SK-N-SH (cell line): ENCODE data around the gene MAMLD1. TPM values are rescaled to one million over a fixed set of nuclear protein-coding genes. Genes with fewer than 3 reads are reported as not detected.
A peak's percentile ranks its signal among the peaks of the same experiment; 100 is the strongest.

Experiments
- CTCF ChIA-PET: fragments of 300-600, 350-600 bp; formaldehyde crosslinking; extraction: SDS; loops from one replicate; lab custom pipeline; 2021; lab: Yijun Ruan, JAX
- POLR2A ChIA-PET: fragments of 350-600 bp; sonication (Branson Sonifier 250); formaldehyde crosslinking; extraction: SDS; loops from one replicate; lab custom pipeline; 2020; ENCODE audit warnings: antibody characterized with exemption, inconsistent platforms; lab: Yijun Ruan, JAX
- DNase-seq: peaks from one replicate; pipeline ENCODE4 v3.0.0; 2012
- H2AFZ ChIP-seq: fragments of 200-600 bp; sonication (generic); 2 replicates; pipeline ENCODE4 v1.8.1; 2016; ENCODE audit warnings: antibody characterized with exemption, mild to moderate bottlenecking, low read depth
- H3F3A ChIP-seq: fragments of 200-600 bp; sonication (generic); replicated peaks from 2 replicates; pipeline ENCODE3; 2016; ENCODE audit warnings: antibody characterized with exemption, mild to moderate bottlenecking; ENCODE audit not compliant: insufficient read depth
- H3K27ac ChIP-seq, 2 experiments: fragments of 200-500 bp in 1 of 2; fragments of 200-600 bp in 1 of 2; sonication (Bioruptor generic) in 1 of 2; sonication (generic), shearing (Covaris generic) in 1 of 2; 2 replicates each; pipeline versions ENCODE4 v1.5.1 to v1.6.1; 2014 to 2016; ENCODE audit warnings: low read depth in 2 of 2, inconsistent platforms in 1 of 2, low read length in 1 of 2, mild to moderate bottlenecking in 1 of 2, mixed read lengths in 1 of 2
- H3K27me3 ChIP-seq: fragments of 200-600 bp; sonication (generic), shearing (Covaris generic); 2 replicates; pipeline ENCODE4 v1.6.1; 2016; ENCODE audit warnings: mixed run types; ENCODE audit not compliant: insufficient read depth
- H3K36me3 ChIP-seq, 2 experiments: fragments of 200-500 bp in 1 of 2; fragments of 200-600 bp in 1 of 2; sonication (Bioruptor generic) in 1 of 2; sonication (generic) in 1 of 2; replicated peaks in 1 of 2; 2 replicates each; pipeline versions ENCODE3 to v1.5.1; 2014 to 2016; ENCODE audit warnings: low read length in 1 of 2, mild to moderate bottlenecking in 1 of 2; ENCODE audit not compliant: insufficient read depth in 2 of 2, control insufficient read depth in 1 of 2
- H3K4me1 ChIP-seq, 2 experiments: fragments of 200-500 bp in 1 of 2; fragments of 200-600 bp in 1 of 2; sonication (Bioruptor generic) in 1 of 2; sonication (generic), shearing (Covaris generic) in 1 of 2; 2 replicates each; pipeline versions ENCODE4 v1.5.1 to v1.6.1; 2014 to 2016; ENCODE audit warnings: low read depth in 1 of 2, low read length in 1 of 2, mixed run types in 1 of 2; ENCODE audit not compliant: insufficient read depth in 2 of 2, control insufficient read depth in 1 of 2
- H3K4me2 ChIP-seq: fragments of 200-600 bp; sonication (generic), shearing (Covaris generic); 2 replicates; pipeline ENCODE4 v1.6.1; 2017; ENCODE audit warnings: mixed run types
- H3K4me3 ChIP-seq, 2 experiments: fragments of 200-500 bp in 1 of 2; fragments of 200-600 bp in 1 of 2; sonication (Bioruptor generic) in 1 of 2; sonication (generic), shearing (Covaris generic) in 1 of 2; 2 replicates each; pipeline versions ENCODE4 v1.5.1 to v1.8.1; 2014 to 2016; ENCODE audit warnings: low read depth in 2 of 2, inconsistent platforms in 1 of 2, low read length in 1 of 2, mild to moderate bottlenecking in 1 of 2, mixed read lengths in 1 of 2, moderate library complexity in 1 of 2
- H3K79me2 ChIP-seq: fragments of 200-600 bp; sonication (generic); 2 replicates; pipeline ENCODE4 v1.8.1; 2017; ENCODE audit warnings: mild to moderate bottlenecking; ENCODE audit not compliant: insufficient read depth
- H3K9ac ChIP-seq: fragments of 200-600 bp; sonication (generic); 2 replicates; pipeline ENCODE4 v1.6.1; 2017; ENCODE audit warnings: mixed run types
- H3K9me2 ChIP-seq: fragments of 200-600 bp; sonication (generic); 2 replicates; pipeline ENCODE4 v1.6.1; 2017; ENCODE audit warnings: mixed run types
- H3K9me3 ChIP-seq: fragments of 200-600 bp; sonication (generic); 2 replicates; pipeline ENCODE4 v1.6.1; 2017; ENCODE audit warnings: mixed run types, mild to moderate bottlenecking, moderate library complexity
- H4K20me1 ChIP-seq: fragments of 200-600 bp; sonication (generic); 2 replicates; pipeline ENCODE4 v1.6.1; 2017; ENCODE audit warnings: mild to moderate bottlenecking, mixed run types; ENCODE audit not compliant: insufficient read depth
- CHD2 ChIP-seq: fragments of 150-350 bp; IDR thresholded peaks from 2 replicates; pipeline ENCODE4 v1.6.1; 2018; ENCODE audit warnings: low read length; ENCODE audit not compliant: partially characterized antibody
- FOSL2 ChIP-seq: IDR thresholded peaks from 2 replicates; pipeline ENCODE4 v1.4.0; 2012; ENCODE audit warnings: low read depth, mild to moderate bottlenecking, moderate library complexity, borderline replicate concordance
- FOXM1 ChIP-seq: IDR thresholded peaks from 2 replicates; pipeline ENCODE4 v1.4.0; 2012; ENCODE audit warnings: low read depth, mild to moderate bottlenecking
- GABPA ChIP-seq: IDR thresholded peaks from 2 replicates; pipeline ENCODE4 v1.4.0; 2012; ENCODE audit warnings: low read depth, mild to moderate bottlenecking
- JUND ChIP-seq: IDR thresholded peaks from 2 replicates; pipeline ENCODE4 v1.4.0; 2012
- RFX5 ChIP-seq: IDR thresholded peaks from 2 replicates; pipeline ENCODE4 v1.6.1; 2012; ENCODE audit warnings: mild to moderate bottlenecking, improper control_type of control experiment, low read length
- TAF1 ChIP-seq: IDR thresholded peaks from 2 replicates; pipeline ENCODE4 v1.6.1; 2012; ENCODE audit warnings: low read depth, mild to moderate bottlenecking, low read length, moderate library complexity, borderline replicate concordance
- WGBS: methylation state at CpG from one replicate; pipeline ENCODE4 v1.1.6; 2017; ENCODE audit warnings: low lambda C conversion rate; 5-methylcytosine and 5-hydroxymethylcytosine counted together
- polyA plus RNA-seq, 3 experiments: library from polyadenylated mRNA; depleted of rRNA; stranded (reverse); fragments of >200 nt; gene quantifications; 2 replicates each; pipeline ENCODE4 v1.2.3, GENCODE V29; 2012
- TF ChIP-seq, protein P1 (sequence below): fragments of 150-350 bp; IDR thresholded peaks from 2 replicates; pipeline ENCODE4 v1.6.1; 2016; ENCODE audit warnings: mild to moderate bottlenecking, low read depth, low read length
- TF ChIP-seq, protein P2 (sequence below): IDR thresholded peaks from 2 replicates; pipeline ENCODE4; 2012
- TF ChIP-seq, protein P3 (sequence below): fragments of 200-600 bp; sonication (generic); IDR thresholded peaks from 2 replicates; pipeline ENCODE4 v1.6.1; 2017; ENCODE audit warnings: antibody characterized with exemption, mild to moderate bottlenecking, moderate library complexity
- TF ChIP-seq, protein P4 (sequence below): IDR thresholded peaks from 2 replicates; pipeline ENCODE4 v1.4.0; 2012; ENCODE audit warnings: low read depth

The MAMLD1 gene, protein sequence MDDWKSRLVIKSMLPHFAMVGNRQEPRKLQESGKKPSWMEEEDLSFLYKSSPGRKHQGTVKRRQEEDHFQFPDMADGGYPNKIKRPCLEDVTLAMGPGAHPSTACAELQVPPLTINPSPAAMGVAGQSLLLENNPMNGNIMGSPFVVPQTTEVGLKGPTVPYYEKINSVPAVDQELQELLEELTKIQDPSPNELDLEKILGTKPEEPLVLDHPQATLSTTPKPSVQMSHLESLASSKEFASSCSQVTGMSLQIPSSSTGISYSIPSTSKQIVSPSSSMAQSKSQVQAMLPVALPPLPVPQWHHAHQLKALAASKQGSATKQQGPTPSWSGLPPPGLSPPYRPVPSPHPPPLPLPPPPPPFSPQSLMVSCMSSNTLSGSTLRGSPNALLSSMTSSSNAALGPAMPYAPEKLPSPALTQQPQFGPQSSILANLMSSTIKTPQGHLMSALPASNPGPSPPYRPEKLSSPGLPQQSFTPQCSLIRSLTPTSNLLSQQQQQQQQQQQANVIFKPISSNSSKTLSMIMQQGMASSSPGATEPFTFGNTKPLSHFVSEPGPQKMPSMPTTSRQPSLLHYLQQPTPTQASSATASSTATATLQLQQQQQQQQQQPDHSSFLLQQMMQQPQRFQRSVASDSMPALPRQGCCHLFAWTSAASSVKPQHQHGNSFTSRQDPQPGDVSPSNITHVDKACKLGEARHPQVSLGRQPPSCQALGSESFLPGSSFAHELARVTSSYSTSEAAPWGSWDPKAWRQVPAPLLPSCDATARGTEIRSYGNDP
- polyA plus RNA-seq (2012; rRNA removed) = 2.9 and 4.4 TPM in 2 replicates
- 2.8 and 2.9 TPM in 2 replicates for polyA plus RNA-seq (2012; cell fraction: cytosol; rRNA removed)
- 20.1 and 20.2 TPM in 2 replicates for polyA plus RNA-seq (2012; cell fraction: nucleus; rRNA removed)

DNA sequence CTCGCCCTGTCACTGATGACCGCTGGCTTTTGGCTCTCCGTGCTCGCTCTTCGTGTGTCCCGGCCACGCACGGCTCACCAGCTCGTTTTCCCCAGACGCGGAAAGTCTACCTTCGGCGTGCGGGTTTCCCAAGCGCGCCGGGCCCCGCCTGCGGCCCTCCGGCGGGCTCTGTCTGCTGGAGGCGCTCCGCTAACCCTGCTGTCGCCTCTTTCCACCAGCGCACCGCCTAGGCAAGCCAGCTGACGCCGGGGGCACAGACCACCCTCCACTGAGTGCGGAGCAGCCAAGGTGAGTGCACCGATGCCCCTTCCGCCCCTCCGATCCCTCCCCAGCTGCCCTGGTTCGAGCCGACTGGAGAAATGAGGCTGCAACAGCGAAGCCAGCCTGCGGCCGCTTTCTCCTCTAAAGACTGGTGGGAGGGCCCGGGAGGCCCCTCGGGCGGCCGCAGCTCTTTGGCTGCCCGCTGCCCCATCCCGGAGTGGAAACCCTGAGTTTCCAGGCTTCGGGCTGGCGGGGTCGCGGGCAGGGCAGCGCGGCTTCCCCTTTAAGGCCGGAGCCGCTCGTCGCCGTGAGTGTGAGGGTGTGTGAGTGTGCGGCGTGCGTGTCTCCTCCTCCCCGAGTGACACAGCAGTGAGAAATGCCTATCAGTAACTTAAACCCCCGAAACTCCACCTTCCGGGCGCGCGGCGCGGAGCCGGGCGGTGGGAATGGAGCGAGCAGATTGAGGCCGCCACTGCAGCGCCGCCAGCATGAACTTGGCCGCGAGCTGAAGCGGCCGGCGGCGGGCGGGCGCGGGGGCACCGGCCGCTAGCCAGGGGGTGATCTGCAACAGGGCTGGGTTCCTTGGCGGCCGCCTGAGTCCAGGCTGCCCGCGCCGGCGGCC lies at the start of gene MAMLD1:
MAMLD1 (plus strand) TSS at position 719 of the 883 bp plus-strand sequence. CDS start 82,200 bp downstream, outside the sequence.
- DNase-seq = peak; percentile 53
- POLR2A ChIA-PET = no interaction called here
- H3F3A ChIP-seq = peaks cover 6% of the 10 kb centered on the region

More for the DNA sequence above, at the start of gene MAMLD1:
- peak within 1 kb of the TSS; percentile 58 to 68 for H3K4me3 ChIP-seq
- H3K27me3 ChIP-seq = no peaks in the 10 kb centered on the region; the same call in 1 of the 2 replicates
- H3K9ac ChIP-seq = peak within 1 kb of the TSS; percentile 68
- peak within 1 kb of the TSS in 1 of 2 experiments; percentile 65; a peak in 2 of 4 replicates for H3K27ac ChIP-seq
- TF ChIP-seq RFX5 = no peak
- TF ChIP-seq, protein P1, sequence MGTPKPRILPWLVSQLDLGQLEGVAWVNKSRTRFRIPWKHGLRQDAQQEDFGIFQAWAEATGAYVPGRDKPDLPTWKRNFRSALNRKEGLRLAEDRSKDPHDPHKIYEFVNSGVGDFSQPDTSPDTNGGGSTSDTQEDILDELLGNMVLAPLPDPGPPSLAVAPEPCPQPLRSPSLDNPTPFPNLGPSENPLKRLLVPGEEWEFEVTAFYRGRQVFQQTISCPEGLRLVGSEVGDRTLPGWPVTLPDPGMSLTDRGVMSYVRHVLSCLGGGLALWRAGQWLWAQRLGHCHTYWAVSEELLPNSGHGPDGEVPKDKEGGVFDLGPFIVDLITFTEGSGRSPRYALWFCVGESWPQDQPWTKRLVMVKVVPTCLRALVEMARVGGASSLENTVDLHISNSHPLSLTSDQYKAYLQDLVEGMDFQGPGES = no peak
- TF ChIP-seq, protein P2, sequence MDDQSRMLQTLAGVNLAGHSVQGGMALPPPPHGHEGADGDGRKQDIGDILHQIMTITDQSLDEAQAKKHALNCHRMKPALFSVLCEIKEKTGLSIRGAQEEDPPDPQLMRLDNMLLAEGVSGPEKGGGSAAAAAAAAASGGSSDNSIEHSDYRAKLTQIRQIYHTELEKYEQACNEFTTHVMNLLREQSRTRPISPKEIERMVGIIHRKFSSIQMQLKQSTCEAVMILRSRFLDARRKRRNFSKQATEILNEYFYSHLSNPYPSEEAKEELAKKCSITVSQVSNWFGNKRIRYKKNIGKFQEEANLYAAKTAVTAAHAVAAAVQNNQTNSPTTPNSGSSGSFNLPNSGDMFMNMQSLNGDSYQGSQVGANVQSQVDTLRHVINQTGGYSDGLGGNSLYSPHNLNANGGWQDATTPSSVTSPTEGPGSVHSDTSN = 0 out of 2 replicates have a peak, but pooled peaks have one; percentile 16
- TF ChIP-seq, protein P3, sequence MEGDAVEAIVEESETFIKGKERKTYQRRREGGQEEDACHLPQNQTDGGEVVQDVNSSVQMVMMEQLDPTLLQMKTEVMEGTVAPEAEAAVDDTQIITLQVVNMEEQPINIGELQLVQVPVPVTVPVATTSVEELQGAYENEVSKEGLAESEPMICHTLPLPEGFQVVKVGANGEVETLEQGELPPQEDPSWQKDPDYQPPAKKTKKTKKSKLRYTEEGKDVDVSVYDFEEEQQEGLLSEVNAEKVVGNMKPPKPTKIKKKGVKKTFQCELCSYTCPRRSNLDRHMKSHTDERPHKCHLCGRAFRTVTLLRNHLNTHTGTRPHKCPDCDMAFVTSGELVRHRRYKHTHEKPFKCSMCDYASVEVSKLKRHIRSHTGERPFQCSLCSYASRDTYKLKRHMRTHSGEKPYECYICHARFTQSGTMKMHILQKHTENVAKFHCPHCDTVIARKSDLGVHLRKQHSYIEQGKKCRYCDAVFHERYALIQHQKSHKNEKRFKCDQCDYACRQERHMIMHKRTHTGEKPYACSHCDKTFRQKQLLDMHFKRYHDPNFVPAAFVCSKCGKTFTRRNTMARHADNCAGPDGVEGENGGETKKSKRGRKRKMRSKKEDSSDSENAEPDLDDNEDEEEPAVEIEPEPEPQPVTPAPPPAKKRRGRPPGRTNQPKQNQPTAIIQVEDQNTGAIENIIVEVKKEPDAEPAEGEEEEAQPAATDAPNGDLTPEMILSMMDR = 0 out of 2 replicates have a peak, but pooled peaks have one; percentile 6
- no peak for TF ChIP-seq FOXM1
- TF ChIP-seq, protein P4, sequence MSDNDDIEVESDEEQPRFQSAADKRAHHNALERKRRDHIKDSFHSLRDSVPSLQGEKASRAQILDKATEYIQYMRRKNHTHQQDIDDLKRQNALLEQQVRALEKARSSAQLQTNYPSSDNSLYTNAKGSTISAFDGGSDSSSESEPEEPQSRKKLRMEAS = peak; percentile 63
- no peak for TF ChIP-seq CHD2
- TF ChIP-seq JUND = no peak
- TF ChIP-seq GABPA = no peak
- peak; percentile 4; the same call in 1 of the 2 replicates for TF ChIP-seq FOSL2
- peak; percentile 43; the same call in 1 of the 2 replicates for TF ChIP-seq TAF1
- CTCF ChIA-PET = interaction anchor here (0.7 to 4.8 kb wide), 7 partner anchors 11 to 424 kb away, joined by 3 to 18 read pairs (median 3); partner anchors contain the start of gene EOLA2
- peaks cover 0 to 16% of the 10 kb centered on the region in 2 experiments; a peak in 1 of 4 replicates for H3K4me1 ChIP-seq
- no peaks in the 10 kb centered on the region for H3K9me2 ChIP-seq
- no peaks in the 10 kb centered on the region for H4K20me1 ChIP-seq
- H3K4me2 ChIP-seq = peak within 1 kb of the TSS; percentile 87
- H2AFZ ChIP-seq = peak within 1 kb of the TSS; percentile 65; the same call in 1 of the 2 replicates
- H3K79me2 ChIP-seq = peaks cover 36% of the 10 kb centered on the region
- H3K9me3 ChIP-seq = no peaks in the 10 kb centered on the region
- H3K36me3 ChIP-seq = no peaks in the 10 kb centered on the region
- 36% methylated on average over 55 of the region's 88 CpGs for WGBS
